Measurements from ENCODE around the gene RAD51B. TPM values are rescaled to one million over a fixed set of nuclear protein-coding genes. Genes with fewer than 3 reads are reported as not detected.

RAD51B gene
- total RNA-seq, 1 experiment from 2014 or later, result 20.0 TPM

DNA sequence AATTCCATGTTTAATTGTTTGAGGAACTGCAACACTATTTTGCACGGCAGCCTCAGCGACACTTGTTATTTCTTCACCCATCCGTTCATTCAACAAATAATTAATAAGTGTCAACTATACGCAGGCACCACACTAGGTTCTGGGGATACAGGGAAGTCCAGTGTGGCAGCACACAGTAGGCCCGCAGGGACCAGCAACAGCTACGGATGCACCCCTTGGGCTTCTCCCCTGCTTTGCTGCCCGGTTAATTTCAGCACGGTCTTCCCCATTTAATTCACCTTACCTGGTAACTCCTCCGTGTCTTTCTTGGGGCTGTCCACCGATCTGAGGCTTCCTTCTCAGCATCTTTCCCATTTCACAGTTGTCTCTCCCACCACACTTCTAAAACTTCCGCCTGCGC lies 925.0 kb downstream of the RAD51B start:
- Histone ChIP-seq H3K9me3 (ENCODE audit: control insufficient read depth in 1 of 2, insufficient read depth in 1 of 2, low read depth in 1 of 2, low read length in 2 of 2) (peaks cover 0 to 4% of the 10 kb centered on the region in 2 experiments; a peak in 1 of 4 replicates), H2AFZ (ENCODE audit: low read depth, low read length, poor library complexity, severe bottlenecking) (no peak overlapping the region), H3K9ac (ENCODE audit: low read length) (no peak overlapping the region), H4K20me1 (ENCODE audit: insufficient read depth) (no peaks in the 10 kb centered on the region), H3K4me2 (ENCODE audit: low read length) (no peak overlapping the region), H3K4me1 (ENCODE audit: control insufficient read depth in 1 of 2, insufficient read depth in 2 of 2, low read length in 2 of 2) (peaks cover 7 to 8% of the 10 kb centered on the region in 2 experiments; a peak in 2 of 4 replicates), H3K79me2 (ENCODE audit: insufficient read depth, low read length) (no peaks in the 10 kb centered on the region), H3K9me2 (ENCODE audit: insufficient read depth) (no peaks in the 10 kb centered on the region), H3K4me3 (replicated peaks in 1 of 2; ENCODE audit: low read depth in 1 of 2, low read length in 2 of 2) (no peak overlapping the region), H3K36me3 (ENCODE audit: control insufficient read depth in 1 of 2, insufficient read depth in 2 of 2, low read length in 2 of 2) (no peaks in the 10 kb centered on the region), H3K27ac (ENCODE audit: low read depth, low read length) (no peak overlapping the region), H3K27me3 (ENCODE audit: insufficient read depth, low read length) (no peaks in the 10 kb centered on the region)
- ChIA-PET RAD21 (ENCODE audit: low non-redundant PET in 1 of 2, low total read pairs in 2 of 2, uncharacterized antibody in 2 of 2, unreplicated experiment in 2 of 2) (no interaction called here), POLR2A (no interaction called here), CTCF (no interaction called here)
- no peak for ATAC-seq
- intact Hi-C loops (cut with micrococcal nuclease), result no loop called here
- TF ChIP-seq, protein P1, sequence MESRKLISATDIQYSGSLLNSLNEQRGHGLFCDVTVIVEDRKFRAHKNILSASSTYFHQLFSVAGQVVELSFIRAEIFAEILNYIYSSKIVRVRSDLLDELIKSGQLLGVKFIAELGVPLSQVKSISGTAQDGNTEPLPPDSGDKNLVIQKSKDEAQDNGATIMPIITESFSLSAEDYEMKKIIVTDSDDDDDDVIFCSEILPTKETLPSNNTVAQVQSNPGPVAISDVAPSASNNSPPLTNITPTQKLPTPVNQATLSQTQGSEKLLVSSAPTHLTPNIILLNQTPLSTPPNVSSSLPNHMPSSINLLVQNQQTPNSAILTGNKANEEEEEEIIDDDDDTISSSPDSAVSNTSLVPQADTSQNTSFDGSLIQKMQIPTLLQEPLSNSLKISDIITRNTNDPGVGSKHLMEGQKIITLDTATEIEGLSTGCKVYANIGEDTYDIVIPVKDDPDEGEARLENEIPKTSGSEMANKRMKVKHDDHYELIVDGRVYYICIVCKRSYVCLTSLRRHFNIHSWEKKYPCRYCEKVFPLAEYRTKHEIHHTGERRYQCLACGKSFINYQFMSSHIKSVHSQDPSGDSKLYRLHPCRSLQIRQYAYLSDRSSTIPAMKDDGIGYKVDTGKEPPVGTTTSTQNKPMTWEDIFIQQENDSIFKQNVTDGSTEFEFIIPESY (IDR thresholded peaks at IDR 0.05; ENCODE audit: extremely low read depth, insufficient replicate concordance, low read length), result no peak
- TF ChIP-seq, protein P2, sequence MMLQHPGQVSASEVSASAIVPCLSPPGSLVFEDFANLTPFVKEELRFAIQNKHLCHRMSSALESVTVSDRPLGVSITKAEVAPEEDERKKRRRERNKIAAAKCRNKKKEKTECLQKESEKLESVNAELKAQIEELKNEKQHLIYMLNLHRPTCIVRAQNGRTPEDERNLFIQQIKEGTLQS (IDR thresholded peaks at IDR 0.05), result no peak
- TF ChIP-seq ZFX (IDR thresholded peaks at IDR 0.05) (no peak), RAD21 (IDR thresholded peaks at IDR 0.05; ENCODE audit: low read depth) (no peak), POLR2AphosphoS5 (IDR thresholded peaks at IDR 0.05; ENCODE audit: low read depth, low read length) (no peak), CBX3 (IDR thresholded peaks at IDR 0.05; ENCODE audit: low read depth) (no peak)
- BruUV-seq (replicated peaks), result no TSS peak
- DNase-seq (ENCODE audit: low read depth, low spot score), result no peak

DNA sequence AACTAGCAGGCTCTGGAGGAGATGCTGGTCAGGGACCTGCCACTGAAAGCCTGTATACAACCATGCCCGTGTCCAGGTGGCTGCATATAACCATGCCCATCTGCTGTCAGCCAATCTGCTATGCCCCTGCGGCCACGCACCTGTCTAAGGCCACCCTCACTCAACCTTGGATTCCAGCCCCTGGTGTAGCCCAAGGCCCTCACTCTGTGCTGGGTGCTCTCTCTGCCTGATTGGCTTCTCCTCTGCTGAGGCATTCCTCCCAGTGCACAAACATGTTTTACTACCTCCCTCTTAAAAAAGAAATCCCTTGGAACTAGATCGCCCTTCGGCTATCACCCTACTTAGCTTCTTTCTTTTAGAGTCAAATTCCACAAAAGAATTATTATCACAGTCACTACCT lies 927.8 kb downstream of the RAD51B start:
- Histone ChIP-seq H3K4me3 (replicated peaks in 1 of 2; ENCODE audit: low read depth in 1 of 2, low read length in 2 of 2) (no peak overlapping the region), H3K27me3 (ENCODE audit: insufficient read depth, low read length) (no peaks in the 10 kb centered on the region), H3K27ac (ENCODE audit: low read depth, low read length) (no peak overlapping the region), H3K9ac (ENCODE audit: low read length) (no peak overlapping the region), H3K9me3 (ENCODE audit: control insufficient read depth in 1 of 2, insufficient read depth in 1 of 2, low read depth in 1 of 2, low read length in 2 of 2) (no peaks in the 10 kb centered on the region), H3K9me2 (ENCODE audit: insufficient read depth) (no peaks in the 10 kb centered on the region), H3K4me2 (ENCODE audit: low read length) (no peak overlapping the region), H4K20me1 (ENCODE audit: insufficient read depth) (no peaks in the 10 kb centered on the region), H2AFZ (ENCODE audit: low read depth, low read length, poor library complexity, severe bottlenecking) (no peak overlapping the region), H3K79me2 (ENCODE audit: insufficient read depth, low read length) (no peaks in the 10 kb centered on the region), H3K4me1 (ENCODE audit: control insufficient read depth in 1 of 2, insufficient read depth in 2 of 2, low read length in 2 of 2) (peaks cover 8 to 9% of the 10 kb centered on the region in 2 experiments; a peak in 2 of 4 replicates), H3K36me3 (ENCODE audit: control insufficient read depth in 1 of 2, insufficient read depth in 2 of 2, low read length in 2 of 2) (no peaks in the 10 kb centered on the region)
- ChIA-PET CTCF (no interaction called here), RAD21 (ENCODE audit: low non-redundant PET in 1 of 2, low total read pairs in 2 of 2, uncharacterized antibody in 2 of 2, unreplicated experiment in 2 of 2) (no interaction called here), POLR2A (no interaction called here)
- BruUV-seq (replicated peaks), result no TSS peak
- ATAC-seq (no peak), DNase-seq (ENCODE audit: low read depth, low spot score) (no peak)
- intact Hi-C loops (cut with micrococcal nuclease), result no loop called here
- TF ChIP-seq TCF7L2 (IDR thresholded peaks at IDR 0.05; ENCODE audit: borderline replicate concordance, extremely low read depth, insufficient read depth, insufficient read length) (no peak), SIN3A (IDR thresholded peaks at IDR 0.05; ENCODE audit: low read depth) (no peak), YY1 (IDR thresholded peaks at IDR 0.05; ENCODE audit: extremely low read depth, insufficient replicate concordance, low read depth, low read length) (no peak), ZFX (IDR thresholded peaks at IDR 0.05) (no peak), EGR1 (IDR thresholded peaks at IDR 0.05; ENCODE audit: low read depth) (no peak), CBX3 (IDR thresholded peaks at IDR 0.05; ENCODE audit: low read depth) (no peak), EZH2 (IDR thresholded peaks at IDR 0.05) (no peak)
- TF ChIP-seq, protein P2 (IDR thresholded peaks at IDR 0.05), result no peak
- TF ChIP-seq, protein P1 (IDR thresholded peaks at IDR 0.05; ENCODE audit: extremely low read depth, insufficient replicate concordance, low read length), result no peak
- TF ChIP-seq, protein P3, sequence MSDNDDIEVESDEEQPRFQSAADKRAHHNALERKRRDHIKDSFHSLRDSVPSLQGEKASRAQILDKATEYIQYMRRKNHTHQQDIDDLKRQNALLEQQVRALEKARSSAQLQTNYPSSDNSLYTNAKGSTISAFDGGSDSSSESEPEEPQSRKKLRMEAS (IDR thresholded peaks at IDR 0.05), result no peak

Data from HCT116 (cell line).